Inflammatory macrophage treated with lipopolysaccharide for 4 hours (primary cell): Measurements from ENCODE around the gene FCF1.
A peak's percentile ranks its signal among the peaks of the same experiment; 100 is the strongest.
"Not testable (repeated sequence)": the region's sequence is repeated elsewhere in the genome, so short reads cannot be mapped to it uniquely, and the experiment has no call there.

ENCODE experiments used
- DNase-seq: peaks from one replicate; pipeline ENCODE4 v3.0.0-alpha.2; 2020

The FCF1 gene

DNA sequence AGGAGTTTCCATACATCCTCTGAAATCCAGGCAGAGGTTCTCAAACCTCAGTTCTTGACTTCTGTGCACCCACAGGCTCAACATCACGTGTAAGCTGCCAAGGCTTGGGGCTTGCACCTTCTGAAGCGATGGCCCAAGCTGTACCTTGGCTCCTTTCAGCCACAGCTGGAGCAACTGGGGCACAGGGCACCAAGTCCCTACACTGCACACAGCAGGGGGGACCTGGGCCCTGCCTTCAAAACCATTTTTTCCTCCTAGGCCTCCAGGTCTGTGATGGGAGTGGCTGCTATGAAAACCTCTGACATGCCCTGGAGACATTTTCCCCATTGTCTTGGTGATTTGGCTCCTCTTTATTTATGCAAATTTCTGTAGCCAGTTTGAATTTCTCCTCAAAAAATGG is 10.7 kb upstream of the FCF1 start:
- no peak for DNase-seq

DNA sequence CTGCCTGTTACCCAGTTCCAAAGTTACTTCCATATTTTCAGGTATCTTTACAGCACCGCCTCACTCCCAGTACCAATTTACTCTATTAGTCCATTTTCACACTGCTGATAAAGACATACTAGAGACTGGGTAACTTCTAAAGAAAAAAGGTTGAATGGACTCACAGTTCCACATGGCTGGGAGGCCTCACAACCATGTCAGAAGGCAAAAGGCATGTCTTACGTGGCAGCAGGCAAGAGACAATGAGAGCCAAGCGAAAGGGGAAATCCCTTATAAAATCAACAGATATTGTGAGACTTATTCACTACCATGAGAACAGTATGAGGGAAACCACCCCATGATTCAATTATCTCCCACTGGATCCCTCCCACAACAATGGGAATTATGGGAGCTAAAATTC is 9.9 kb upstream of the FCF1 start:
- DNase-seq = no peak

DNA sequence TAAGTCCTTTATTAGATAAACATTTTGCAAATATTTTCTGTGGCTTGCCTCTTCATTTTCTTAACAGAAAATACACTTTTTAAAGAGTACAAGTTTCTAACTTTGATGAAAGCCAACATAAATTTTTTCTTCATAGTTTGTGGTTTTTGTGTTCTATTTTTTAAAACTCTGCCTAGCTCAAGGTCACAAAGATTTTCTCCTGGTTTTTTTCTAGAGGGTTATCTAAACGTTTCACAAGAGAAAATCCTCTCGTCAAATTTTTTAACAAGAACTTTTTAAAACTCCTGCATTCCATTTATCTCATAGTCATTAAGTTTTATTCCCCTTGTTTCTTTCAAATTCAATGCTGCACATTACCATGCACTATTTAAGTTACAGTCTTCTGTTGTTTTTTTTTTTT is 8.3 kb upstream of the FCF1 start:
- DNase-seq = no peak

DNA sequence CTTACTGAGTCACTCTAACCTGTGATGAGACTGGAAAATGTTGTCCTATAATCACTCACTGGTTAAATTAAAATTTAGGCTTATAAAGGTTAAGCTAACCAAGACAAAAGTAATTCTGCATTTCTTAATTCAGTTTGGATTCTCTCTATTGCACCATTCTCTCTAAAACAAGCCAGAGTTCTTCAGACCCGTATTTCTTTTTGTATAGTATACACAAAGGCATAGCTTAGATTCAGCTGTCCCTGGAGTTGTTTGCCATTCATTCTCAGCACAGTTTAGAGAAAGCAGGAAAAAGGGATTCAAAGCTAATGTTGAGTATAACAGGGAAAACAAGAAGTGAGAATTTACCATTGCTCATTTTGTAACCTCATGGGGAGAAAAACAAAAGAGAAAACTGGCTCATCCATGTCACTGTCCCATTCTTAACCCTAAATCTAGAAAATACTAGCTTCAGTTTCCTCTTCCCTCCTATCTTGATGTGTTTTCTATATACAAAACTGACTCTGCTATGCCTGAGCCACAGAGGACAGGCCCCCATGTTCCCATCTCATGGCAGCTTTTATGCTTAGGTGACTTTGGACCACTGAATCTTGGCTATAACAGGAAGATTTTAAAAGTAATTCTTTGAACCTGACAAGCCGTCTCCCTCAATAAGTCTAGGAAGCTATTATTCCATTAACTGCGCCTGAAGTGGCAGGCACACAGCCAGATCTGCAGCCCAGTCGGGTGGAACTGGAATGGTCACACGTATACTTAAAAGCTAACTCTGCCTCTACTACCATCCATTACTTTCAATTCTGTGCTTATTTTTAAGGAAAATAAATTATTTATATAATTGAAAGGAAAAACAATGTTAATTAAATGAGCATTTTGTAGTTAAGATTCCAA is 7.1 kb upstream of the FCF1 start:
- DNase-seq = peak; percentile 64

- peak; percentile 47 for DNase-seq
Observed at GRCh38 chr14:74710480-74710879, 2.5 kb upstream of the FCF1 start.

DNA sequence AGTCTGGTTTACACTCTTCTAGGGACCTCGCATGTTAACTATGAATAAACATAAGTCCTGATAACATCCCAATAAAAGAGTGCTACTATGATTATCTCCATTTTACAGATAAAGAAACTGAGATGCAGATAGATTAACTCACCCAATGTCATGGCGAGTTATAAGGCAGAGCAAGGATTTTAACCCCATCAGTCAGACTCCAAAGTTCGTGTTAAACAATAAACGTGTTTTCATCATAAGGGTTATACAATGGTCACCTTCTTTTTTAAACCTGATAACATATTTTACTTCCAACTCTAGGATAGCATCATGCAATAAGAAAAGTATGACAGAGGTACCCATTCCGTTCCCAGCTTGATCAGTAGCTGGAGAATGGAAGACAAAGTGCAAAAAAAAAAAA is 1.3 kb upstream of the FCF1 start:
- DNase-seq = no peak

- no peak for DNase-seq
Observed at GRCh38 chr14:74713395-74713735, 421 bp downstream of the FCF1 start.

DNA sequence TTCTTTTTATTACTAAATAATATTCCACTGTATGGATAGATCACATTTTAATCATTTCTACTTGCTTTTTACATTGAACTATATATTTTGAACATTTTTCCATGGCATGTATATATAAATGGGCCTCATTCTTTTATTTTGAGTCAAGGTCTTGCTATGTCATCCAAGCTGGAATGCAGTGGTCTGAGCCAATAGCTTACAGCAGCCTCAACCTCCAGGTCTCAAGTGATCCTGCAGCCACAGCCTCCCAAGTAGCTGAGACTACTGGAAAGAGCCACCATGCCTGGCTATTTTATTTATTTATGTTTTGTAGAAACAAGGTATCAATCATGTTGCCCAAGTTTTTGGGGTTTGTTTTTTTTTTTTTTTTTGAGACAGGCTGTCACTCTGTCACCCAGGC is 7.6 kb downstream of the FCF1 start:
- no peak for DNase-seq

DNA sequence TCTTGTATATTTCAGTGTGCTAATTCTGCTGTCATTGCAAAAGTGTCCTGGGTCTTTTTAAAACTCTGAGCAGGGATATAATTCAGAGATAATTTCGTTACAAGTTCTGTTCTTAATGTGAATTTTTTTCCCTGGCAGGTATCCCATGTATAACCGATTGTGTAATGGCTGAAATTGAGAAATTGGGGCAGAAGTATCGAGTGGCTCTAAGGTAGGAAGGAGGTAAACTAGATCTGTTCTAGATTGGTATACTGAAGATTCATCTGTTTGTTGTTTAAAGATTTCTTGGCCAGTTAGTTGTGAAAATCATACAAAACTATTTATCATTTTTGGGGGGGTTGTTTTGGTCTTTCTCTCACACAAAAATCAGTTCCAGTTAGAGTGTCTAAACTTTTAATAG is 10.2 kb downstream of the FCF1 start:
- DNase-seq = no peak

GRCh38 chr14:74732387-74732786 is 19.4 kb downstream of the FCF1 start:
- no peak for DNase-seq

- no peak for DNase-seq
Observed at GRCh38 chr14:74733221-74733620, 20.3 kb downstream of the FCF1 start.

- no peak for DNase-seq
Observed at GRCh38 chr14:74735125-74735524, 22.2 kb downstream of the FCF1 start.

GRCh38 chr14:74737753-74738325 is 24.9 kb downstream of the FCF1 start:
- no peak for DNase-seq

DNA sequence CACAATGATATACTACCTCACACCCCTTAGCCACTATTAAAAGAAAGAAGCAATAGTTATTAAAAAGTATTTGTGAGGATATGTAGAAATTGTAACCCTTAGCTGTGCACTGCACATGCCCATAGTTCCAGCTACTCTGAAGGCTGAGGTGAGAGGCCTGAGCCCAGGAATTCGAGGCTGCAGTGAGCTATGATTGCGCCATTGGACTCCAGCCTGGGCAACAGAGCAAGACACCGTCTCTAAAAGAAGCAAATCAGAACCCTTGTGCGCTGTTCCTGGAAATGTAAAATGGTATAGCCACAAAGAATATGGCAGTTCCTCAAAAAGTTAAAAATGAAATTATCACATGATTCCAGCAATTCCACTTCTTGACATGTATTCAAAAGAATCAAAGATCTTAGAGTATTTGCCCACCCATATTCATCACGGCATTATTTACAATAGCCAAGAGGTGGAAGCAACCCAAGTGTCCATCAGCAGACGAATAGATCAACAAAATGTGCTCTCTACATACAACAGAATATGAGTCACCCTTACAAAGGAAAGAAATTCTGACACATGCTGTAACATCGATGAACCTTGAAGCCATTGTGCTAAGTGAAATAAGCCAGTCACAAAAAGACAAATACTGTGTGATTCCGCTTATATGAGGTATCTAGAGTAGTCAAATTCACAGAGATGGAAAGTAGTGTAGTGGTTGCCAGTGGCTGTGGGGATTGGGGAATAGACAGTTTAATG is 26.5 kb downstream of the FCF1 start:
- no peak for DNase-seq

DNA sequence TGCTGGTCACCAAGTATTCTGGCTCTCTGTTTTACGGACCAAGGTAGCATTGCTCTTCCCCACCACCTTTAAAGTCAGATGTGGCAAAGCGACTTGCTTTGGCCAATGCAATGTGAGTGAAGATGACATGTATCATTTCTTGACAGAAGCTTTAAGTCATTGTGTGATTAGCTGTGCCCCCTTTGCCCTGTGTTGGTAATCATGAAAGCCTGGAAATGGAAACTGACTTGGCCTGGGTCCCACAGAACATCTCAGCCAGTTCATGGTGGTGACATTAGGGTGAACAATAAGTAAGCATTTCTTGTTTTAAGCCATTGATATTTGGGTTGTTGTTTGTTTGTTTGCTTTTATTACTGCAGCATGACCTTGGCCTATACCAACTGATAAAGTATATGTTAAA is 34.3 kb downstream of the FCF1 start:
- DNase-seq = no peak

DNA sequence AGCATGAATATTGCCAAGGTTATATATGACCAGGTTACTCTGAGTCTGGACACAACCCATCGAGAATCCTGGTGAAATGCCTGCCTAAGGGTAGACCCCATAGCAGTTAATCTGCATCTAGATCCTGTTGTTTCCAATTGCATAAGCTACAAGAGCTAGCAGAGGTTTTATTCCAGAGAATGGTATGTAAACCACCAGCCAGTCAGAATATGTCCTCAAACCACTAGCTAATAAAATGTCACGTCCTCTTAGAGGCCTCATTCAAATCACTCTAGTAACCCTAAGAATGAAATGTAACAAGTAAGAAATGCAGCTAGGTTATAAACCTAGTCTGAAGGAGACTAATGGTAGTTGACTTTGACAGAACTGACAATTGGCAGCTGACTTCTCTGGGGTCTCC is 41.2 kb downstream of the FCF1 start:
- DNase-seq = no peak

DNA sequence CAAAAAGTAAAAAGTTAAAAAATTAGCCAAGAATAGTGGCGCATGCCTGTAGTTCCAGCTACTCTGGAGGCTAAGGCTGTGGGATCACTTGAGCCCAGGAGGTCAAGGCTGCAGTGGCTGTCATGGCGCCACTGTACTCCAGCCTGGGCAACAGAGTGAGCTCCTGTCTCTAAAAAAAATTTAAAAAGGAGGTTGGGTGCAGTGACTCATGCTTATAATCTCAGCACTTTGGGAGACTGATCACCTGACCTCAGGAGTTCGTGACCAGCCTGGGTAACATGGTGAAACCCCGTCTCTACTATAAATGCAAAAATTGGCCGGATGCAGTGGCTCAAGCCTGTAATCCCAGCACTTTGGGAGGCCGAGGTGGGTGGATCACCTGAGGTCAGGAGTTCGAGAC is 42.0 kb downstream of the FCF1 start:
- DNase-seq = no peak

DNA sequence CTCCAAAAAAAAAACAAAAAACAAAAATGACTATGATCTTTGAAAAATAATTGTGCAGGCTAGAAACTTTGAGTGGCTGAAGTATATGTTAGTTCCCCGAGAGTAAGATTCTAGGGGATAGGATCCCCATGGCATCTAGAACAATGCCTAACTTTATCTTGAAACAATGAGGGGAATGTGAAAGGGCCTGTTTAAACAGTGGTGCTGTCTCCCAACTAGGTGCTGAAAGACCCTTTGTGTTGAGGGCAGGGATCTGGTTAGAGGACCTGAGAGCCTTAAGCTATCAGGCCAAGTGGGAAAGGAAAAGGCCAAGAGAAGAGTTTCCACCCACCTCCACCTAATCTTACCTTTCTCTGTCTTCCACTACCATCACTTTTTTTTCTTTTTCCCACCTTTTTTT is 43.4 kb downstream of the FCF1 start:
- no peak for DNase-seq

DNA sequence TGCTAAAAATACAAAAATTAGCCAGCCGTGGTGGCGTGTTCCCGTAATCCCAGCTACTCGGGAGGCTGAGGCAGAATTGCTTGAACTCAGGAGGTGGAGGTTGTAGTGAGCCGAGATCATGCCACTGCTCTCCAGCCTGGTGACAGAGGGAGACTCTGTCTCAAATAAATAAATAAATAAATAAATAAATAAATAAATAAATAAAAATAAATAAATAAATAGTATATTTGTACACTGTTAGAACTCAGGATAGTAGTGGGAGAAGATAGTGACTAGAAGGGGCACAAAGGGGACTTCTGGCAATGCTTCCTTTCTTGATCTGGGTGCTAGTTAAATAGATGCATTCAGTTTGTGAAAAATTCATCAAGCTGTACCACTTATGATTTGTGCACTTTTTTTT is 45.6 kb downstream of the FCF1 start:
- not testable (repeated sequence) for DNase-seq

DNA sequence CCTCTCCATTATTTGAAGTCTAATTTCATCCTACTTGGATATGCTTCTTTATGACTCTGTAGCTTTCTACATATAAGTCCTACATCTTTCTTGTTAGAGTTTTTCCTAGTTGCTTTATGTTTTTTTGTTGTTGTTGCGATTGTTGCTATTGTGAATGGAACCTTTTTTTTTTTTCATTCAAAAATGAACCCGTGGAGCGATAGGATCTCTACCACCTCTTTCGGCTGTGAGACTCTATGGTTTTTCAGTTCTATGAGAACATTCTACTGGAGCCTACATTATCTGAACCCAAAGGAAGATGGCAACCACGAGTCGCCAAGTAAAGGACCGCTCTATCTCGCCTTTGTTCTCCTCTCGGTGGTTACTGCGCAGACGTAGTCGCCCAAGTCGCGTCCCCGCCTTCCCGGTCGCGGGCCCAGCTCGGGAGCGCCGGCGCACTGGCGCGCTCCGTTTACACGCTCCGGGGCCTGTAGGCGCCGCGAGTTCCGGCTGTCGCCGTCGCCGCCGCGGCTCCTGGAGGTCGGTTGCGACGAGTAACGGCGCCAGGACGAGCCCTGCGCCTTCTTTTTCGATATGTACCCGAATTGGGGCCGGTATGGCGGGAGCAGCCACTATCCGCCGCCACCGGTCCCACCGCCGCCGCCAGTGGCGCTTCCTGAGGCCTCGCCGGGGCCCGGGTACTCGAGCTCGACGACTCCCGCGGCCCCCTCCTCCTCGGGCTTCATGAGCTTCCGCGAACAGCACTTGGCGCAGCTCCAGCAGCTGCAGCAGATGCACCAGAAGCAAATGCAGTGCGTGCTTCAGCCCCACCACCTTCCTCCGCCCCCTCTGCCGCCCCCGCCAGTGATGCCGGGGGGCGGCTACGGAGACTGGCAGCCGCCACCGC is 50.2 kb downstream of the FCF1 start, which contains the start of gene YLPM1:
YLPM1 (plus strand) TSS at position 400 of the 886 bp plus-strand sequence; CDS start at position 574, 174 bp downstream.
- DNase-seq = peak; percentile 97

DNA sequence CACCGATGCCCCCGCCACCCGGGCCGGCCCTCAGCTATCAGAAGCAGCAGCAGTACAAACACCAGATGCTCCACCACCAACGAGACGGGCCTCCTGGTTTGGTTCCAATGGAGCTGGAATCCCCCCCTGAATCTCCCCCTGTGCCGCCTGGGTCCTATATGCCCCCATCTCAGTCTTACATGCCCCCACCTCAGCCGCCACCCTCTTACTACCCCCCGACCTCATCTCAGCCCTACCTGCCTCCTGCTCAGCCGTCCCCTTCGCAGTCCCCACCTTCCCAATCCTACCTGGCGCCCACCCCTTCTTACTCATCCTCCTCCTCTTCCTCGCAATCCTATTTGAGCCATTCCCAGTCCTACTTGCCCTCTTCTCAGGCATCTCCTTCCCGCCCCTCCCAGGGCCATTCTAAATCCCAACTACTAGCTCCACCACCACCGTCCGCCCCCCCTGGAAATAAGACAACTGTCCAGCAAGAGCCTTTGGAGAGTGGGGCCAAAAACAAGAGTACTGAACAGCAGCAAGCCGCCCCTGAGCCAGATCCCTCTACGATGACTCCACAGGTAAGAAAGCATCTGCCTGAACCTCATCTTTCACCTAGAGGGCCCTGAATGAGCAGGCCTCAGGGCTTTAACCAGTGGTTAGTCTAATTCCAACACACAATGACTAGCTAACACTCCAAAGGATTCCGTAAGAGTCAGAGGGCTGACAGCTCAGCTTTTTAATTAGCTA is 51.0 kb downstream of the FCF1 start:
- no peak for DNase-seq

GRCh38 chr14:74765721-74766120 is 52.8 kb downstream of the FCF1 start:
- no peak for DNase-seq
